ENCODE data around the gene BOLA2.
A peak's percentile ranks its signal among the peaks of the same experiment; 100 is the strongest.
"Not testable (repeated sequence)": the region's sequence is repeated elsewhere in the genome, so short reads cannot be mapped to it uniquely, and the experiment has no call there.

BOLA2 gene

DNA sequence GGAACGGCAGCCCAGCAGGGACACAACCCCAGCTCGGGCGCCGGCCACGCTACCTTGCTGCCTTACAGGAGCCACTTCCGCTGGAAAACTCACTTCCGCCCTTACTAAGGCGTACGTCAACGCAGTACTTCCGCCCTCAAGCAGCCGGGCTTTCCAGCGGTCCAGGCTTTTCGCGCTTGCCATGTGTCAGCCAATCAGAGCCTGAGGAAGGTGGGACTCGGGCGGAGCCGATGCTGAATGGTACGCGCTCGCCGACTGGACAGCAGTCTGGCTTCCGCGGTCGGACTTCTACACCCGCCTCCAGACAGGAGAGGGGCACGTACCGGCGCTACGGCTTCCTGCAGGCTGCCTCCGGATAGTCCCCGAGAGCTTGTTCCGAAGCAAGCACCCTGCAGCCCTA is at the start of gene BOLA2, which contains the start of gene SLX1B:
Gene BOLA2, minus strand, starts transcription at position 83 of the 400 bp plus-strand sequence. CDS start 98 bp downstream, outside the sequence.
Gene SLX1B, plus strand, starts transcription at position 265 of the 400 bp plus-strand sequence.
- H2AFZ ChIP-seq (ENCODE audit: low read length); H3K4me3 ChIP-seq (ENCODE audit: low read depth, low read length, poor library complexity, severe bottlenecking); H3K9ac ChIP-seq (ENCODE audit: low read length); H3K27me3 ChIP-seq (ENCODE audit: insufficient read depth, low read length); H3K9me2 ChIP-seq (ENCODE audit: low read depth, low read length); H3K36me3 ChIP-seq (ENCODE audit: insufficient read depth, low read length); H3F3A ChIP-seq (ENCODE audit: insufficient read depth, low read length); H4K20me1 ChIP-seq (ENCODE audit: insufficient read depth, low read length); H3K4me1 ChIP-seq (ENCODE audit: insufficient read depth, low read length, severe bottlenecking); H3K27ac ChIP-seq (ENCODE audit: low read depth, low read length, poor library complexity, severe bottlenecking); H3K79me2 ChIP-seq (ENCODE audit: insufficient read depth, low read length); H3K9me3 ChIP-seq (ENCODE audit: low read length); H3K4me2 ChIP-seq (ENCODE audit: low read length): not testable (repeated sequence)

DNA sequence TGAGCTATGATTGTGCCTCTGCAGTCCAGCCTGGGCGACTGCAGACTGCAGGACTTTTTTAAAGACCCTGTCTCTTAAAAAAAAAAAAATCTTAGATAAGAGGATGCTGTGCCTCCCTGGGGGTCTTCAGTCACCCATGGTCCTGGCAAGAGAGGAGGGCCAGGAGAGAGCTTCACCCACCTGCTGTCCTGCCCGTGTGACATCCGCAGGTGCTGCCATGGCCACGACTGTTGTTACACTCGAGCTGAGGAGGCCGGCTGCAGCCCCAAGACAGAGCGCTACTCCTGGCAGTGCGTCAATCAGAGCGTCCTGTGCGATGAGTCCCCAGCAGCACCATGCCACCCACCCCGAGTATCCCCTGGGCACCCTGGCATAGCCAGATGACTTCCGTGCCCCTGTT is 28.1 kb upstream of the BOLA2 start:
- H3K27ac ChIP-seq (ENCODE audit: low read depth, low read length, poor library complexity, severe bottlenecking) = peak overlapping the region; percentile 80
- not testable (repeated sequence) for H3K36me3 ChIP-seq (ENCODE audit: insufficient read depth, low read length); H3K9ac ChIP-seq (ENCODE audit: low read length)

DNA sequence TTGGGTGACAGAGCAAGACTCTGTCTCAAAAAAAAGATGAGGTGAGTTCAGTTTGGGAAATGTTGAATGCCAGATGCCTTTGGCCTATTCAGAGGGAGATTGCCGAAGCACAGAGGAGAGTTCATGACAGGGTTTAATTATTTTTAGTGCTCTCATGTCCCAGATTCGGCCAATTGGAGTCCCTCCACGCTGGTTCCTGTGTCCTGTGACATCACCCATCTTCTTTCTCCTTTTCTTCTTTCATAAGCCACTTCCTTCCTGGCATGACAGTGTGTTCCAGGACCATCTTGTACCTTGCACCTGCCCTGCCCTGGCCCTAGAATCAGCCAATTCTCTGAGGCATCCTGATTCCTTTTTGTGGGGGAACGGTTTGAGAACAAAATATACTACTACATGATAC is 17.9 kb upstream of the BOLA2 start:
- not testable (repeated sequence) for H3K9me3 ChIP-seq (ENCODE audit: low read length); H3K79me2 ChIP-seq (ENCODE audit: insufficient read depth, low read length); H4K20me1 ChIP-seq (ENCODE audit: insufficient read depth, low read length); H3K27me3 ChIP-seq (ENCODE audit: insufficient read depth, low read length); H3K4me2 ChIP-seq (ENCODE audit: low read length); H2AFZ ChIP-seq (ENCODE audit: low read length); H3K9ac ChIP-seq (ENCODE audit: low read length); H3K9me2 ChIP-seq (ENCODE audit: low read depth, low read length); H3K4me3 ChIP-seq (ENCODE audit: low read depth, low read length, poor library complexity, severe bottlenecking); H3K27ac ChIP-seq (ENCODE audit: low read depth, low read length, poor library complexity, severe bottlenecking); H3K4me1 ChIP-seq (ENCODE audit: insufficient read depth, low read length, severe bottlenecking); H3K36me3 ChIP-seq (ENCODE audit: insufficient read depth, low read length); H3F3A ChIP-seq (ENCODE audit: insufficient read depth, low read length)

More for the DNA sequence above, 28.1 kb upstream of the BOLA2 start:
- not testable (repeated sequence) for H3K27me3 ChIP-seq (ENCODE audit: insufficient read depth, low read length); H4K20me1 ChIP-seq (ENCODE audit: insufficient read depth, low read length); H3K9me3 ChIP-seq (ENCODE audit: low read length); H3K4me3 ChIP-seq (ENCODE audit: low read depth, low read length, poor library complexity, severe bottlenecking); H3F3A ChIP-seq (ENCODE audit: insufficient read depth, low read length); H2AFZ ChIP-seq (ENCODE audit: low read length); H3K79me2 ChIP-seq (ENCODE audit: insufficient read depth, low read length); H3K9me2 ChIP-seq (ENCODE audit: low read depth, low read length); H3K4me2 ChIP-seq (ENCODE audit: low read length); H3K4me1 ChIP-seq (ENCODE audit: insufficient read depth, low read length, severe bottlenecking)

GRCh38 chr16:29469660-29470059 is 15.5 kb upstream of the BOLA2 start:
- not testable (repeated sequence) for H3K9ac ChIP-seq (ENCODE audit: low read length); H3K27me3 ChIP-seq (ENCODE audit: insufficient read depth, low read length); H3K27ac ChIP-seq (ENCODE audit: low read depth, low read length, poor library complexity, severe bottlenecking); H3F3A ChIP-seq (ENCODE audit: insufficient read depth, low read length); H2AFZ ChIP-seq (ENCODE audit: low read length); H3K4me1 ChIP-seq (ENCODE audit: insufficient read depth, low read length, severe bottlenecking); H3K9me3 ChIP-seq (ENCODE audit: low read length); H3K9me2 ChIP-seq (ENCODE audit: low read depth, low read length); H3K79me2 ChIP-seq (ENCODE audit: insufficient read depth, low read length); H4K20me1 ChIP-seq (ENCODE audit: insufficient read depth, low read length); H3K36me3 ChIP-seq (ENCODE audit: insufficient read depth, low read length)
- peak overlapping the region; percentile 45 for H3K4me3 ChIP-seq (ENCODE audit: low read depth, low read length, poor library complexity, severe bottlenecking)
- peak overlapping the region; percentile 52; the same call in 1 of the 2 replicates for H3K4me2 ChIP-seq (ENCODE audit: low read length)

DNA sequence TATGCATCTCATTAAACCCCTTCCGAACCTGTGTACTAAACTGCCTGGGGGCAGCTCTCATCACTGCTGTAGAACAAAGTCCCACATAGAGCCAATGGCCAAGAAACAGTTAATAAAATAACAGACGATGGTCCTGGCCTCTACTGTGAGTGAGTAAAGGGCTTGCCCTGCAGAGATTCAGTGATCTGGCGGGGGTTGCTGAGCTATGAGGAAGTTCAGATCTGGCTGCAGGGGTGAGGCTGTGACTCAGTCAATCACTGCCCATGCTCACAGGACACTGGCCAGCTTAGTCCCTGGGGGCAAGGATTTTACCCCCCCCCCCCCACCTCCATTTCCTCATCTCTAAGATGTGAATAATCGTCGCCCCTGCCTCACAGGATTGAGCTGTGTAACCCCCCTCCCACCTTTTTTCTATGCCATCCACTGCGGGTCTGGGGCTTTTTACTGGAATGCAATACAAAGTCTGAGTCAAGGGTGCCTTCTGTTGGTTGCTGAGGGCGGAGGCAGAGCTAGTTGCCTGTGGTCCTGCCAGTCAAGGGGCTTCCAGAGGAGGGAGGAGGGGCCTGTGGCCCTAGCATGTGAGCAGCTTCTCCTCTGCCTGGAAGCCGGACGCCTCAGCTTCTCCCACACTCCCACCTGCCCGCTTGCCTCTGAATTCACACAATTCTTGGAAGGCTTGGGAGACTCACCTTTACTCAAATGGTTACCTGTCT is 13.7 kb upstream of the BOLA2 start:
- H3K36me3 ChIP-seq (ENCODE audit: insufficient read depth, low read length); H4K20me1 ChIP-seq (ENCODE audit: insufficient read depth, low read length); H2AFZ ChIP-seq (ENCODE audit: low read length); H3K9me2 ChIP-seq (ENCODE audit: low read depth, low read length); H3K4me2 ChIP-seq (ENCODE audit: low read length); H3K9ac ChIP-seq (ENCODE audit: low read length); H3K27me3 ChIP-seq (ENCODE audit: insufficient read depth, low read length); H3K79me2 ChIP-seq (ENCODE audit: insufficient read depth, low read length); H3K27ac ChIP-seq (ENCODE audit: low read depth, low read length, poor library complexity, severe bottlenecking); H3K9me3 ChIP-seq (ENCODE audit: low read length); H3F3A ChIP-seq (ENCODE audit: insufficient read depth, low read length); H3K4me1 ChIP-seq (ENCODE audit: insufficient read depth, low read length, severe bottlenecking); H3K4me3 ChIP-seq (ENCODE audit: low read depth, low read length, poor library complexity, severe bottlenecking): not testable (repeated sequence)

DNA sequence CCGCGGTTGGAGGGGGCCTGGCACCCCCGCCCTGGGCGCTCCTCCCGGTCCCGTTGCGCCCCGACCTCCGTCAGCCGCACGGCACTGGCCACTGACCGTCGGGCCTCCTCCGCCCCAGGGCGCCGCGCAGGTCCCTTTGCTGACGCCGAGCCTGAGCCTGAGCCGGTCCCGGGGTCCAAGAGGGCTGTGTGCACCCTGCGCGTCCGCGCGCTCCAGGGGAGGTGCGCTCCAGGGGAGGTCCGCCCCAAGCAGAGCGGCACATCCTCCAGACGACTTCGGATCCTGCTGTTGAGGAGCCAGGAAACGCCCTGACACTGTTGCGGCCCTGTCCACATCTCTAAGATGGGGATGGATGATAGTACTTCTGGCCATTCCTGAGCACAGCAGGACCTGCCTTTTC is 12.8 kb upstream of the BOLA2 start:
- H3K4me1 ChIP-seq (ENCODE audit: insufficient read depth, low read length, severe bottlenecking); H3K36me3 ChIP-seq (ENCODE audit: insufficient read depth, low read length); H3K9me3 ChIP-seq (ENCODE audit: low read length); H3K27me3 ChIP-seq (ENCODE audit: insufficient read depth, low read length); H3K4me3 ChIP-seq (ENCODE audit: low read depth, low read length, poor library complexity, severe bottlenecking); H4K20me1 ChIP-seq (ENCODE audit: insufficient read depth, low read length); H3K4me2 ChIP-seq (ENCODE audit: low read length); H3K9ac ChIP-seq (ENCODE audit: low read length); H2AFZ ChIP-seq (ENCODE audit: low read length); H3K27ac ChIP-seq (ENCODE audit: low read depth, low read length, poor library complexity, severe bottlenecking); H3K9me2 ChIP-seq (ENCODE audit: low read depth, low read length); H3K79me2 ChIP-seq (ENCODE audit: insufficient read depth, low read length); H3F3A ChIP-seq (ENCODE audit: insufficient read depth, low read length): not testable (repeated sequence)

DNA sequence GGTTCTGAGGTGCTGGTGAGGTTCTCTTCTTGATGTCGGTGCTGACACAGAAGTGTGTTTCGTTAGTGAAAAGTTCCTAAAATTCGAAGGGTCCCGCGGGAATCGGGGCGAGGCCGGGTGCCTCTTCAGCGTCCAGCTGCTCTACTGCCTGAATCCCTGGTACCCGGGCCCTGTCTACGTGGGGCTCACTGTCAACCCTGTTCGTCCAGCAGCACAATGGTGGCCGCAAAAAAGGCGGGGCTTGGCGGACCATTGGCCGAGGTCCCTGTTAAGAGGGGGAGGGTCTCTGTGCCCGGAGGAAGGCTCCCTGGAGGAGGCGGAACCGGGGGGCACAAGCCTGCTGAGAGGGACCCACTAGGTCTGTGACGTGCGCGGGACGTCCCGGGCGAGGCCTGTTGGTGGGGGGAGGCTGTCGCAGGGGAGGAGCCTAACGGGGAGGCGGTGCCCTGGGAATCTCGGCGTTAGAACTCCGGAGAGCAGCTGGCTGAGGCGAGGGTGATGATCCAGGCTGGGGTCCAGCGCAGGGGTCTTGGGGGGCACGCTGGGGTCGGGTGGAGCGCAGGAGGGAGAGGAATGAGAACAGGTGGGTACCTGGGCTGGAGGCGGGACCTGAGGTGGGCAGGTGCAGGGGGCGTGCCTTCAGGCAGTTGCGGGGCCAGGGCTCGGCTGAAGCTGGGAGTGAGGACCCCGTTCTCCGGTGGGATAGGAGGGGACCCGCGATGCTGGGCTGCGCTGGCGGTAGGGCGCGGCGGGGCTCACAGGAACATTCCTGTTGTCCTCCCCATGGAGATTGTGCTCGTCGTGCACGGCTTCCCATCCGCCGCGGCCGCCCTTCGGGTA is 12.1 kb upstream of the BOLA2 start:
- not testable (repeated sequence) for H4K20me1 ChIP-seq (ENCODE audit: insufficient read depth, low read length); H3K9me3 ChIP-seq (ENCODE audit: low read length); H3K9ac ChIP-seq (ENCODE audit: low read length); H2AFZ ChIP-seq (ENCODE audit: low read length); H3K79me2 ChIP-seq (ENCODE audit: insufficient read depth, low read length); H3K36me3 ChIP-seq (ENCODE audit: insufficient read depth, low read length); H3F3A ChIP-seq (ENCODE audit: insufficient read depth, low read length); H3K4me3 ChIP-seq (ENCODE audit: low read depth, low read length, poor library complexity, severe bottlenecking); H3K4me2 ChIP-seq (ENCODE audit: low read length); H3K27ac ChIP-seq (ENCODE audit: low read depth, low read length, poor library complexity, severe bottlenecking); H3K27me3 ChIP-seq (ENCODE audit: insufficient read depth, low read length); H3K4me1 ChIP-seq (ENCODE audit: insufficient read depth, low read length, severe bottlenecking); H3K9me2 ChIP-seq (ENCODE audit: low read depth, low read length)

All from OCI-LY1 (cell line).